Activated gamma-delta T cell (primary cell): ENCODE data around the gene CACFD1.
"Not testable (repeated sequence)": the region's sequence is repeated elsewhere in the genome, so short reads cannot be mapped to it uniquely, and the experiment has no call there.

Experiments
- DNase-seq: peaks from one replicate; lab custom pipeline; 2025; lab: John Stamatoyannopoulos, UW

Gene CACFD1

DNA sequence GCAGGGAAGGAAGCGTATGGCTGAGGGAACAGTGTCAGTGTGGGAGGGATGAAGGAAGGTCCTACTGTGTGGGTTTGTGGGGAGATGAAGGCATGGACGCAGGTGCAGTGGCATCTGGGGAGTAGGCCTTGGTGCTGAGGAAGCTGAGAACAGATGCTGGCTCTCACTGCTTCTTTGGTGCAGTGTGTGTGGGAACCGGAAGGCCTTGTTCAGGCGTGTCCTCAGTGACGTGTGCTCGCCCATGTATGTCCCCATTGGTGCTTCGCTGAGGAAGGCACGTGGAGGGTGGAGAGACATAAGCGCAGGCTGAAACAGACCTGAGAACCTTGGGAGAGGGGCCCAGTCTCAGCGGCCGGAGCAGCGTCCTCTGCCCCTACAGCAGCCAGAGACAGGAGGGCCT, 18.9 kb upstream of the CACFD1 start:
- DNase-seq, result no peak

DNA sequence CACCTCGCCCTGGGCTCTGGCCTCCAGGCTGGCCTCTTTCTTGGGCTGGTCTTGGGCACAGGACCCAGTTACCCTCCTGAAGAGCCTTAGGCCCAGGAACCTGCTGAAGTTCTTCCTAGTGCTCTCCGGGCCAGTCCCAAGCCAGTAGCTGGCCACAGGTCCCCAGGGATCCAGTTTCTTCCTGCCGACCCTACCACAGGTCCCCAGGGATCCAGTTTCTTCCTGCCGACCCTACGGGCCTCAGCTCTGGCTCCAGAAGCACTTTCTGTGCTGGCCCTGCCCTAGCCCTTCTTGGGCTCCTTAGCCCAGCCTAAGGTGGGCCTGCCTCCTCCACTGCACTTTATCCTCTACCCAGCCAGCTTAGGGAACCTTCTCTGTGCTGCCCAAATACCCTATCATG, 18.2 kb upstream of the CACFD1 start:
- no peak for DNase-seq

DNA sequence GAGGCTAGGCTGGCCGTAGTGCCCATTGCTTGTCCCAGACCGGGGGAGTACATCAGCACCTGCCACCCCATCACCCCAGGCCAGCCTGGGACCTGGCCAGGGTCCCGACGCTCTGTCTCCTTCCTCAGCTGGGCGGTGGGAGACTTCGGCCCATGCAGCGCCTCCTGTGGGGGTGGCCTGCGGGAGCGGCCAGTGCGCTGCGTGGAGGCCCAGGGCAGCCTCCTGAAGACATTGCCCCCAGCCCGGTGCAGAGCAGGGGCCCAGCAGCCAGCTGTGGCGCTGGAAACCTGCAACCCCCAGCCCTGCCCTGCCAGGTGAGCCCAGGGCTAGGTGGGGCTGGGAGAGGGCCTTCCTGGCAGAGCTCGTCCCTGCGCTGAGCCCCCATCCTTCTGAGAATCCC, 16.5 kb upstream of the CACFD1 start:
- no peak for DNase-seq

DNA sequence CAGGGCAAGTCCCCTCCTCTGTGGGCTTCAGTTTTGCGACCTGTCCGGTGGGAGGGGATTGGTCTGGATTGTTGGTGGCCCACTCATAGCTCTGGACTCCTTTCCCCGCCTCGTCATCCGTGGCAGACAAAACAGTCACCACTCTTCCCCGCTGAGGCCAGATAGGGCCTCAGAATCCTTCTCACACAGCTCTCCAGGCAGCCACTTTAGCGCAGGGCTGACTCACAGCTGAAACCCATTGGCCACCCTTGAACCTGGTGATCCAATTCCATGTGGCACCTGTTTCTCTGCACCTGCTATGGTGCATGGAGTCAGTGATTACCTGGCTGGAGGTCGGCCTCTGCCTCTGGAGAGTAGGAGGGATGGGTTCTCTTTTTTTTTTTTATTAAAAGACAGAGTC, 15.8 kb upstream of the CACFD1 start:
- no peak for DNase-seq

DNA sequence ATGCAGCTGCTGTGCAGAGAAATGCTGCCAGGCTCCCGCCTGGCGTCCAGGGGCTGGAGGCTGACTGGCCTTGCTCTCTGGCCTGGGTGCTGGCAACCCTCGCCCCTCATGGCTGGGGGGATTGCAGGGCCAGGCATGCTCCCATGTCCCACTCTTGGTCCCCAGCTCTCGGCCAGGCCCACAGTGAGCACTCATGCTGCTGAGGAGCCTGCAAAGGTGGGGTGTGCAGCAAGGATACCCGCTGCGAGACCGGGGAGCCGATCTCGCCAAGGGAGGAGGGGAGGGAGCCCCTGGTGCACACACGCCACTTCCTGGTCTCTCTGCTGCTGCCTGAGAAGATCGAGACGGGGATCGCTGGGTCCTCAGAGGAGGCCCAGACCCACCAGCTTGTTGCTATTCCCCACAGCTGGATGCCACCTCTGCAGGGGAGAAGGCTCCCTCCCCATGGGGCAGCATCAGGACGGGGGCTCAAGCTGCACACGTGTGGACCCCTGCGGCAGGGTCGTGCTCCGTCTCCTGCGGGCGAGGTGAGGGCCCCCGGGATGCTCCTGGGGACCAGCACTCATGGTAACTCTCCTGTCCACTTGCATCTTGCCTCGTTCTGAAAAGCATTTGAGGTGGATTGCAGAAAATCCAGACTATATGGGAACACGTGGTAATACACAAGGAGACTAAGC, 14.3 kb upstream of the CACFD1 start:
- DNase-seq, result no peak

DNA sequence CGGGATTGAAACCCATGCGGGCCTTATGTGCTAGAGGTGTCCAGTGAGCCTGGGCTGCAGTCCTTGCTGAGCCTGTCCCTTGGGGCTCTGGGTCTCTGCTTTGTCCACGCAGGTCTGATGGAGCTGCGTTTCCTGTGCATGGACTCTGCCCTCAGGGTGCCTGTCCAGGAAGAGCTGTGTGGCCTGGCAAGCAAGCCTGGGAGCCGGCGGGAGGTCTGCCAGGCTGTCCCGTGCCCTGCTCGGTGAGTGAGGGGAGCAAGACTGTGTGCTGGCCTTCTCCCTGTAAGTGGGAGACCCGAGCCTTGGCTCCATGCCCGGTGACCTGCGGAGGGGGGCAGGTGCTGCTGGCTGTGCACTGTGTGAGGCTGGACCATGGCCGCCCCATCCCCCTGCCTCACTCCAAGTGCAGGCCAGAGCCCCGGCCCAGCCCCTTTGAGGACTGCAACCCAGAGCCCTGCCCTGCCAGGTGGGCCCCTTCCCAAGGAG, 11.2 kb upstream of the CACFD1 start:
- DNase-seq, result no peak

DNA sequence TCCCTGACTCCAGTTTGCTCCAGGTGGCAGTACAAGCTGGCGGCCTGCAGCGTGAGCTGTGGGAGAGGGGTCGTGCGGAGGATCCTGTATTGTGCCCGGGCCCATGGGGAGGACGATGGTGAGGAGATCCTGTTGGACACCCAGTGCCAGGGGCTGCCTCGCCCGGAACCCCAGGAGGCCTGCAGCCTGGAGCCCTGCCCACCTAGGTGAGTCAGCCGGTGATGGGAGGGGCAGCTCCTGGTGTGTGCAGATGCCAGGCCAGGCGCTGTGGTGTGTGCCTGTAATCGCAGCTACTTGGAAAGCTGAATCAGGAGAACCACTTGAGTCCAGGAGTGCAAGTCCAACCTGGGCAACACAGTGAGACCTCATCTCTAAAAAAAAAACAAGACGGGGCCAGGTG, 10.0 kb upstream of the CACFD1 start:
- DNase-seq, result no peak

DNA sequence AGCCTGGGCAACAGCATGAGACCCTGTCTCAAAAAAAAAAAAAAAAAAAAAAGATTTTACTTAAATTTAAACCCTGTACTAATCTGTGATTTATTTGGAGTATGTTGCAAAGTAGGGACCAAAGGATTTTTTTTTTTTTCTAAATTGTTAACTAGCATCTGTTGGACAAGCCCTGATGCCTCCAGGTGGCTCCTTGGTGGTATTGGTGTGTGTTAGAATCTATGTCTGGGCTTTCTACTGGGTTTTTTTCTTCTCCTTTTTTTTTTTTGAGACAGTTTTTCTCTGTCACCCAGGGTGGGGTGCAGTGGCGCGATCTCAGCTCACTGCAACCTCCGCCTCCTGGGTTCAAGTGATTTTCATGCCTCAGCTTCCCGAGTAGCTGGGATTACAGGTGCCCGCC, 7.9 kb upstream of the CACFD1 start:
- not testable (repeated sequence) for DNase-seq

DNA sequence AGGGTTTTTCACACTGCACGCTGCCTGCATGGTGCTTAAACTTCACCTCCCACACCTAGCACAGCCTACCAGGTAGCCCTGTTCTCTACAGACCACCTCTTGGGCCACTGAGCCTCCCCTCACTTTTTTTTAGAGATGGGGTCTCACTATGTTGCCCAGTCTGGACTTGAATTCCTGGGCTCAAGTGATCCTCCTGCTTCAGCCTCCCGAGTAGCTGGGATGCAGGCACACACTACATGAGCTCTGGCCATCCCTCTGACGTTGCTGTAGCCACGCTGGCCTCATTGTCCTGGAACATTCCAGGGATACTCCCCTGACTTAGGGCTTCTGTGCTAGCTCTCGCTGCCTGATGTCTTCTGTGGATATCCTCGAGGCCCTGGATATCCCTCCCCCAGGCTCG, 7.2 kb upstream of the CACFD1 start:
- DNase-seq, result no peak

DNA sequence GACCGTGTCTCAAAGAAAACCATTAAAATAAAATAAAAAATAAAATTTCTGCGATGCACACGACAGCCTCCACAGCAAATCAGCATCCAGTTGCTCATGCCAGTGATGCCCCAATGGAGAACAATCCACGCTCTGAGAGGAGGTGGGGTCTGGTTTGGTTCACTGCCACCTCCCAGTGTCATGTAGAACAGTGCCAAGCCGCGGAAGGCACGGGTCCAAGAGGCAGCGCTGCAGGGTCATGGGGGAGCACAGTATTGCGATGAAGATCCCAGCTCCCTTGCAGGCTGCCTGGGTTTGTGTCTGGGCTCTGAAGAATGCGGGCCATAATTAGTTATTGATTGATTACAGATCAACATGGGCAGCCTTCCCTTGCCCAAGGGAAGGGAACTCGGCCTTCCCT, 6.1 kb upstream of the CACFD1 start:
- no peak for DNase-seq

DNA sequence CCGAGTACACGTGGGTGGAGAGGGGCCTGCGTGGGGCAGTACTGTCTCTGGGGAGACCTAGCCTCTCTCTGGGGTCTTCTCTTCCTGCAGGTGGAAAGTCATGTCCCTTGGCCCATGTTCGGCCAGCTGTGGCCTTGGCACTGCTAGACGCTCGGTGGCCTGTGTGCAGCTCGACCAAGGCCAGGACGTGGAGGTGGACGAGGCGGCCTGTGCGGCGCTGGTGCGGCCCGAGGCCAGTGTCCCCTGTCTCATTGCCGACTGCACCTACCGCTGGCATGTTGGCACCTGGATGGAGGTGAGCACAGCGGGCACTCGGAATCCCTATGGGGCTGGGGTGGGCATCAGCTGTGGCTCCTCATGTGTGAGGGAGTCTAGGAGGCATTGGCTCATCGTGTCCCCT, 5.5 kb upstream of the CACFD1 start:
- DNase-seq, result no peak

DNA sequence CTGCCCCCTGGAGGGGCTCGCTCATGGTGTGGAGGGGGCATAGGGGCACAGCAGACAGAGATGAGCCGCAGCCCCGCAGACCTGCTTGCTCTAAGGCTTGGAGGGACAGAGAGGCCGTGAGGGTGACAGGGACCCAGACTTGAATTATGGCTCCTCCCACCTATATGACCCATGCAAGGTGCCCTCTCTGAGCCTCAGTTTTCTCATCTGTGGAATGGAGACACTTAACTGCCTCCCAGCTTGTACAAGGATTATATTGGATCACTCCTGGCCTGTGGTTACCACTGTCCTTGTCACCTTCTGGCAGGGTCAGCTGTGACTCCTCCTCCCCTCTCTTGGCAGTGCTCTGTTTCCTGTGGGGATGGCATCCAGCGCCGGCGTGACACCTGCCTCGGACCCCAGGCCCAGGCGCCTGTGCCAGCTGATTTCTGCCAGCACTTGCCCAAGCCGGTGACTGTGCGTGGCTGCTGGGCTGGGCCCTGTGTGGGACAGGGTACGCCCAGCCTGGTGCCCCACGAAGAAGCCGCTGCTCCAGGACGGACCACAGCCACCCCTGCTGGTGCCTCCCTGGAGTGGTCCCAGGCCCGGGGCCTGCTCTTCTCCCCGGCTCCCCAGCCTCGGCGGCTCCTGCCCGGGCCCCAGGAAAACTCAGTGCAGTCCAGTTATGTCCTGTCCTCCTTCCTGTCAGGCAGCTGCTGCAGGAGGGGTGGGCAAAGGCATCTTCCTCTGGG, 4.7 kb upstream of the CACFD1 start:
- DNase-seq, result no peak

DNA sequence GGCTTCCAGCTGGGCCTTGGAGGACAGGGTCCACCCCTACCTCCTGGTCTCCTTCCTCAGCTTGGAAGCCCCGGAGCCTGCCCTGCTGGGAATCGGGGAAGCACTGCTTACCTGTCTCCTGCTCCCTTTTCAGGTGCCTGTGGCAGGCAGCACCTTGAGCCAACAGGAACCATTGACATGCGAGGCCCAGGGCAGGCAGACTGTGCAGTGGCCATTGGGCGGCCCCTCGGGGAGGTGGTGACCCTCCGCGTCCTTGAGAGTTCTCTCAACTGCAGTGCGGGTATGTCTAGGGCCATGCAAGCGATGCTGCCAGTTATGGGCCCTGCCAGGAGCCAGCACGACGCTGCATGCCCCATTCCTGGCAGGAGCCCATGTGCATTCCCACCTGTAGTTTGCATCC, 3.8 kb upstream of the CACFD1 start:
- no peak for DNase-seq

DNA sequence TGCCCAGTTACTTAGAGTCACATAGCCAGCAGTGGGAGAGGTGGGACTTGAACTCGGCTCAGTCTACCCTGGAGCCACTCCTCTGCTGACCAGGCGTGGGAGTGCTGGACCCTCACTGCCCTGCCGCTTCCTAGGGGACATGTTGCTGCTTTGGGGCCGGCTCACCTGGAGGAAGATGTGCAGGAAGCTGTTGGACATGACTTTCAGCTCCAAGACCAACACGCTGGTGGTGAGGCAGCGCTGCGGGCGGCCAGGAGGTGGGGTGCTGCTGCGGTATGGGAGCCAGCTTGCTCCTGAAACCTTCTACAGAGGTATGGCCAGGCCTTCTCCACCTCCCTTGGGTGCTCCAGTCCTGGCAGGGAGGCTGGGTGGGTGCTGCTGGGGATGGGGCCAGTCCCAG, 3.4 kb upstream of the CACFD1 start:
- no peak for DNase-seq

DNA sequence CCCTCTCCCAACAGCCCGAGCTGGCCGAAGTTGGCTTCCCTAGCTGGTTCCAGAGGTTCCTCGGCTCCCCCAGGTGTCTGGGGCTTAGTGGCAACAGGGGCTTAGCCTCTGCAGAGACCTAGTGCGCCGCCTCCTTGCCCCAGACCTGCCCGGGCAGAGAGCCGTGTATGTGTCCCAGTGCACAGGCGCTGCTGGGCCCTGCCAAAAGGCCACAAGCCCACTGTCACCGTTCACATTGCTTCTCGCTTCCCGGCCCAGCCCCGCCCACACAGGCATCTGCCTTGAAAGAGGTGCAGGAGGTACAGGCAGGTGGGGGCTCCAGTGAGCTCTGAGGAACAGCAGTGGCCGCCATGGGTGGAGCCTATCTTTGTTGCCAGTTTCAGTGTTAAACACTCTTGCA, 2.5 kb upstream of the CACFD1 start:
- DNase-seq, result no peak

DNA sequence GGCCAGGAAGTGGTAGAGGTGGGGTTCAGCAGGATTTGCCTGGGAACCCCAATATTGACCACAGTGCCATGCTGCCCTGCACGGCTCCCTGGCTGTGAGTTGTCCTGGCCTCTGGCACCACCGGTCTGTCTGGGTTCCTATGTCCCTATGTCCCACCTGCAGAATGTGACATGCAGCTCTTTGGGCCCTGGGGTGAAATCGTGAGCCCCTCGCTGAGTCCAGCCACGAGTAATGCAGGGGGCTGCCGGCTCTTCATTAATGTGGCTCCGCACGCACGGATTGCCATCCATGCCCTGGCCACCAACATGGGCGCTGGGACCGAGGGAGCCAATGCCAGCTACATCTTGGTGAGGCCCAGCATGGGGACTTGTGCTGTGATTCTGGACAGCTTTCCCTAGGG, 2.0 kb upstream of the CACFD1 start:
- DNase-seq, result no peak

DNA sequence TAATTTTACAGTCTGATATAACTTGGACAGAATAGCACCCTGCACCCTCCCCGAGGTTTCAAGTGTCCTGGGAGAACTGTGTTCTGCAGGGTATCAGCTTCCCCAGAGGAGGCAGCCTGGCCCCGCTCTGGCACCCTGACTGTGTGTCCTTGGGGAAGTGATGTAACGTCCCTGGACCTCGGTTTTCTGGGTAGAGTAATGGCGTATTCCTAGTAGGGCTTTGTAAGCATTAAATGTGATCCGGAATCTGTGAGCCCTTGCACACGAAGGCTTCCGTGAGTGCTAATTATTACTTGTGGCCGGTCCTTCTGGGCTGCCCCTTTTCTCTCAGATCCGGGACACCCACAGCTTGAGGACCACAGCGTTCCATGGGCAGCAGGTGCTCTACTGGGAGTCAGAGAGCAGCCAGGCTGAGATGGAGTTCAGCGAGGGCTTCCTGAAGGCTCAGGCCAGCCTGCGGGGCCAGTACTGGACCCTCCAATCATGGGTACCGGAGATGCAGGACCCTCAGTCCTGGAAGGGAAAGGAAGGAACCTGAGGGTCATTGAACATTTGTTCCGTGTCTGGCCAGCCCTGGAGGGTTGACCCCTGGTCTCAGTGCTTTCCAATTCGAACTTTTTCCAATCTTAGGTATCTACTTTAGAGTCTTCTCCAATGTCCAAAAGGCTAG, 1.0 kb upstream of the CACFD1 start:
- DNase-seq, result no peak

DNA sequence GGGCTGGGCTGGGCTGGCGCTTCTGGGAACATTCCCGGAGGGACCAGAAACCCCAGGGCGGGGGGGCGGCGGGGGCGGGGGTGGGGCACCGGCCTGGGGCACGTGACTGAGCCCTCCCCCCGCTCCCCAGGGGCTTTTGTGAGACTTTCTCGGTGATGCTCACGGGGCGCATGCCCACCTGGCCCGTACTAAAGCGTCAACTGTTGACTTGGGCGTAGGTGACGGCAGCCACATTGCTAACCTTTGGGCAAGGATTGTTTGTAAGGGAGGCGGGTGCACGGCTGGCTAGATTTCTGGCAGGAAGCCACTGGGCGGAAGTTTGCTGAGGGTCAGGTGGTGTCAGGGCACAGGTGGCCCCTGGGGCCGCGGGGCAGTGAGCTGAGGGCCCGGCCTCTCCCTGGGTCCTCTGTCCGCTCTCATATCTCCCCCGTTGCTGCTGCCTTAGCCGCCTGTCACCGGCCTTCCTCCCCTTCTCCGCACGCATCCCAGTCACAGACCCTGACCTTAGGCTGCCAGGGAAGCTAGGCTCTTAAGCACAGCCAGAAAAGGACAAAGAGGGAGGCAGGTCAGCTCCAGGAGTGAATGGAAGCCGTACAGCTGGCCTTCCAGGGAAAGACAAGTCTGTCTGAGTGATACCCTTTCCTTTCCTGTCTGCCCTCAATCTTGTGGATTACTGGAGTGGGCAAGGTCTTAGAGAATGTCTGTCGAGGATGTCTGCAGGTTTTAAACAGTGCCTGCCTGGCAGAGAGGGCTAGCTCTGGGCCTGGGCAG, 812 bp downstream of the CACFD1 start:
- no peak for DNase-seq

DNA sequence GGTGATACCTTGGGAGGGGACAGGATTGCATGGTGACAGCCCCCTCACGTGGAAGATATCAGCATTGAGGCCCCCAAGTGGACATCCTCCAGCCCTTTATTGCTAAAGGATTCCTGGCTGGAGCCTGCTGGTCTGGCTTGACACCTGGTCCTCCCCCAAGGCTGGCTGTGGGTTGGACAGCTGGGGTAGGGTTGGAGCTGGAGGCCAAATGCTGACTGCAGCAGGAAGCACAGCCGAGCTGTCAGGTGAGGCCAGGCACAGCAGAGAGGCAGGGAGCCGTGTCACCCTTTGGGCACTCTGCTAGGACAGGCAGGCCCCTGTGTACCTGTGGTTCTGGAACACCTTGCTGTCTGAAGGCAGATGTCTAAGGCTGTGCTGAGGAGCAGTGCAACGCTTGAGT, 2.2 kb downstream of the CACFD1 start:
- DNase-seq, result no peak

DNA sequence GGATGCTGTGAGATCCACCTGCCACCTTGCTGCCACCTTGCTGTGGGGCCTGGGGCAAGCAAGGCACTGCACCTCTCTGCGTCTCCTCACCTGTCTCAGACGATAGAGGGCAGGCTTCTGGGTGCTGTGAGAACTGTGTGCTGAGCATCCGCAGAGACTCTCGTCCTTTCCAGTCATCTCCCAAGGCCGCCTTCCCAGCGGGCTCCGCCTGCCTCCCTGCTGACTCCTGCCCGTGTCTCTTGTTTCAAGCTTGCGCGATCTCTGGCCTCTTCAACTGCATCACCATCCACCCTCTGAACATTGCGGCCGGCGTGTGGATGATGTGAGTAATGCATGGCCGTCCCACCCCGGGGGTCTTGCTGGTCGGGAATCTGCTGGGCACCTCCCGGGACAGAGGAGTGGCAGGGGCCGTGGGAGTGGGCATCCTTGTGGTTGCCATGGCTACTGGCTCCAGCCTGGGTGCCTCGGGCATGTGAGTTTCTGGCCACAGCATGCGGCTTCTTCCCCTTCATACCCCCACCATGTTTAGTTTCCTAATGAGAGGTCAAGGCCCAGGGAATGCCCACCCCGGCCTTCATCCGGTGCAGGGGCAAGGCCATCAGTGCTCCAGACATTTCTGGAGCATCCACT, 3.6 kb downstream of the CACFD1 start:
- no peak for DNase-seq

DNA sequence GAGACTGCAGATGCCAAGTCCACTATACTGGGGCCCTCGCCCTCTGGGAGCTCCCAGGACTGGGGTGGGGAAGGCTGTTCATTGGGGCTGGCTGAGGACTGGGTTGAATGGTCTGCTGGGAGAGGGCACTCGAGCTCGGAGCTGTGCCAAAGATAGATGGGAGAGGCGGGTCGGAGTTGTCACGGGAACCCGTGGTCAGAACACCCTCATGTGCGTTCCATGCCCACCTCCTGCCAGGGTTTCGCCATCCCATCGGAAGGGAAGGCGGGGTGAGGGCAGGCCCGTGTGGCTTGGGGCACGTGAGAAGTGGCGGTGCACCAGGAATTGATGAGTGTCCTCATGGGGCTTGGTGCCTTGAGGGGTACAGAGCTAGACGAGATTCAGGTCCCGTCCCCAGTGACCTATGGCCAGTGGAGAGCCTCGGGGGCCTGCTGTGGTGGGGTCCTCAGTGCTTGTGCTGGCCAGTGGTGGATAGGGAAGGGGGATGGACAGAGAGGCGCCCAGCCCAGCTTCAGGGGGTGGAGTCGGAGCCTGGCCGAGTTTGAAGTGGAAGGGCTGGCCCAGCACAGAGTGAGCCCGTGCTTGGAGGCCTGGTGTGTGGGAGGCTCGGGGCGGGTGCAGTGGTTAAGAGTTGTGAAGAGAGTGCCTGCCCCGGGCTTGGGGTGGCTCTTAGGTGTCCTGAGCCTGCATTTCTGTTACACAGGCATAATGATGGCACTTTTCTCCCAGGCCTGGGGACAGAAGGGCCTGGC, 4.3 kb downstream of the CACFD1 start:
- no peak for DNase-seq
